ENCODE measurements around the gene NUDT22.

- TF ChIP-seq CTCF (IDR thresholded peaks at IDR 0.05; ENCODE audit: low read depth, low read length) (no peak), POLR2A (IDR thresholded peaks at IDR 0.05; ENCODE audit: extremely low read depth, insufficient read length) (no peak)
Observed at GRCh38 chr11:64180891-64181290, 45.2 kb upstream of the NUDT22 start.
